DMS53 treated with DMSO at 0.1 percent for 48 hours (cell line): ENCODE data around the gene LRG1.

Source experiments
- DNase-seq: peaks from one replicate; lab custom pipeline; 2025; ENCODE audit not compliant: unreplicated experiment; lab: John Stamatoyannopoulos, UW

Gene LRG1

GRCh38 chr19:4496304-4496703, 43.5 kb downstream of the LRG1 start:
- no peak for DNase-seq

DNA sequence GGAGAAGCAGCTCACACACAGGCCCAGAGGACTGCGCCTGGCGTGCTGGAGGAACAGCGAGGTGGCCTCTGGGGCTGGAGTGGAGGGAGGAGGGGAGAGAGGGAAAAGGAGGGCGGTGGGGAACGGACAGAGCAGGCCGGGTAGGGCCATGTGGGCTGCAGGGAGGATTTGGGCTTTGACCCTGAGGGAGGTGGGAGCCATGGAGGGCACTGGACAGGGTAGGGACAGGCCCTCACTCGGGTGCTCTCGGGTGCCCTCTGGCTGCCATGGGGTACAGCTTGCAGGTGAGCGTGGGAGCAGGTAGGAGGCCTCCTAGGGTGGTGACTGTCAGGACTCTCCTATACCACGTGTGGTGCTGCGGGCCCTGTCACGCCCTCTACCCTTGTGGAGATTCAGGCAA, 44.4 kb downstream of the LRG1 start:
- DNase-seq, result no peak

DNA sequence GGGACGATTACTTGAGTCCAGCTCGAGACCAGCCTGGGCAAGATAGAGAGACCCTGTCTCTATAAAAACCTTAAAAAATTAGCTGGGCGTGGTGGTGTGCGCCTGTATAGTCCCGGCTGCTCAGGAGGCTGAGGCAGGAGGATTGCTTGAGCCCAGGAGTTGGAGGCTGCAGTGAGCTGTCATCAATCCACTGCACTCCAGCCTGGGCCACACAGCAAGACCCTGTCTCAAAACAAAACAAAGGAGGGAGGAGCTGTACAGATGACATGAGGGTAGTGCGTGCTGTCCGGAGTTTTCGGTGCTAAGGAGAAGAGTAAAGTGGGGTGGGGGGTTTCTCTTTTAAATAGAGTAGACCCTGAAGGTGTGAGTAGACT, 45.2 kb downstream of the LRG1 start:
- no peak for DNase-seq

DNA sequence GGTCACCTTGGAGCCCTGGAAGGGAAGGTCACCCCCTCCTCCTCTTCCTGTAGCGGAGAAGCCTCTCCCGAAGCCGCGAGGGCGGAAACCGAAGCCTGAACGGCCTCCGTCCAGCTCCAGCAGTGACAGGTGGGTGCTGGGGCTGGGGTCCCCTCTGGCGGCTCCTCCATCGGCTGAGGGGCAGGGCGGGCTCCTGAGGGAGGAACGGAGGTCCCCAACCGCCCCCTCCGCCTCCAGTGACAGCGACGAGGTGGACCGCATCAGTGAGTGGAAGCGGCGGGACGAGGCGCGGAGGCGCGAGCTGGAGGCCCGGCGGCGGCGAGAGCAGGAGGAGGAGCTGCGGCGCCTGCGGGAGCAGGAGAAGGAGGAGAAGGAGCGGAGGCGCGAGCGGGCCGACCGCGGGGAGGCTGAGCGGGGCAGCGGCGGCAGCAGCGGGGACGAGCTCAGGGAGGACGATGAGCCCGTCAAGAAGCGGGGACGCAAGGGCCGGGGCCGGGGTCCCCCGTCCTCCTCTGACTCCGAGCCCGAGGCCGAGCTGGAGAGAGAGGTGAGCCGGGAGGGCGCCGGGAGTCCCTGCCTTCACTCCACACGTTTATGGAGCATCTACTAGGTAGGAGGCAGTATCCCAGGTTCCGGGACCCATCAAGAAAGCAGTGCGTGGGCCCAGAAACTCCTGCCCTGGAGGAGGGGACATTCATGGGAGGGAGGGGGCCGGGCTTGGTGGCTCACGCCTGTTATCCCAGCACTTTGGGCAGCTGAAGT, 45.7 kb downstream of the LRG1 start:
- no peak for DNase-seq

DNA sequence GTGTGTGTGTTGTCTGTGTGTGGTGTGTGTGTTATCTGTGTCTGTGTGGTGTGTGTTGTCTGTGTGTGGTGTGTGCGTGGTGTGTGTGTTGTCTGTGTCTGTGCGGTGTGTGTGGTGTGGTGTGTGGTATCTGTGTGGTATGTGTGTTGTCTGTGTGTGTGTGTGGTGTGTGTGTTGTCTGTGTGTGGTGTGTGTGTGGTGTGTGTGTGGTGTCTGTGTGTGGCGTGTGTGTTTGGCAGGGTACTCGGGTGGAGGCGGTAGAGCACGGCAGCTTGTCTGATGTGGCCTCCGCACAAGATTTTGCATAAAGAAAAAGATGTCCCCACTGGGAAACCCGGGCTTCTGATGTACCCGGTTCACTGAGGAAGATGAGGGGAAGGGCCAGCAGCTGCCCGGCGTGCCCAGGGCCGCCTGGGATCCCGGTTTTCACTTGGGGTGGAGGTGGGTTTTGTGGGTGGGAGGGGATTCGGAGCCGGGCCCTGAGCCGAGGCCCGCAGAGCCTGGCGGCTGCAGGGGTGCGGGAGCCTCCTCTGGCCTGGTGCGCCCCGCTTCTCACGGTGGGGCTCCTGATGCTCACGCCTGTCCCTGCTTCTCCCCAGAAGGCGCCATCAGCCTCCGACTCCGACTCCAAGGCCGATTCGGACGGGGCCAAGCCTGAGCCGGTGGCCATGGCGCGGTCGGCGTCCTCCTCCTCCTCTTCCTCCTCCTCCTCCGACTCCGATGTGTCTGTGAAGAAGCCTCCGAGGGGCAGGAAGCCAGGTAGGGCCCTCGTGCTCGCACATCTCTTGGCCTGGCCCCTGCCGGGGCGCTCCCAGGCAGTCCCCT, 46.5 kb downstream of the LRG1 start:
- DNase-seq, result no peak

GRCh38 chr19:4492337-4493103, 47.3 kb downstream of the LRG1 start:
- DNase-seq, result no peak

DNA sequence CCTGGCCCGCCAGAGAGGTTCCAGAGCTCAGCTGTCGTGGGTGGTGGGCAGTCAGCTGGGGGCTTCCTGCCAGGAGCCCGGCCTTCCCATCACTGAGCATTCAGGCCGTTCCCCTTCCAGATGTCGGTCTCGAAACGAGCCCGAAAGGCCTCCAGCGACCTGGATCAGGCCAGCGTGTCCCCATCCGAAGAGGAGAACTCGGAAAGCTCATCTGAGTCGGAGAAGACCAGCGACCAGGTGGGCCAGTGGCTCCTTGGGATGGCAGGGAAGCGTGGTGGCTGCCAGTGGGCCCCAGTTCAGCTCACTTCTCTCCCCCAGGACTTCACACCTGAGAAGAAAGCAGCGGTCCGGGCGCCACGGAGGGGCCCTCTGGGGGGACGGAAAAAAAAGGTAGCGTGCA, 48.4 kb downstream of the LRG1 start:
- no peak for DNase-seq

- DNase-seq, result no peak
Observed at GRCh38 chr19:4488496-4488895, 51.3 kb downstream of the LRG1 start.

- no peak for DNase-seq
Observed at GRCh38 chr19:4487572-4487971, 52.3 kb downstream of the LRG1 start.
